HepG2 (cell line): ENCODE data around the gene LSM14B. TPM values are rescaled to one million over a fixed set of nuclear protein-coding genes. Genes with fewer than 3 reads are reported as not detected.
A peak's percentile ranks its signal among the peaks of the same experiment; 100 is the strongest.

Experiments
- AFF4 ChIP-seq: sonication (generic); formaldehyde crosslinking; IDR thresholded peaks from 2 replicates; pipeline ENCODE4 v1.4.0; 2020; ENCODE audit warnings: missing genetic modification reagents
- CENPX ChIP-seq: sonication (generic); formaldehyde crosslinking; IDR thresholded peaks from 2 replicates; pipeline ENCODE4 v1.9.0; 2021; ENCODE audit warnings: mild to moderate bottlenecking, missing genetic modification reagents, moderate library complexity
- DNMT3B ChIP-seq: conservative IDR thresholded peaks from 2 replicates; pipeline ENCODE4 v1.6.1; 2016; ENCODE audit warnings: missing biosample characterization, control low read depth
- FOXJ3 ChIP-seq: sonication (generic); formaldehyde crosslinking; IDR thresholded peaks from 2 replicates; pipeline ENCODE4 v1.4.0; 2020; ENCODE audit warnings: missing genetic modification reagents, mild to moderate bottlenecking, borderline replicate concordance
- GABPB1 ChIP-seq: IDR thresholded peaks from 2 replicates; pipeline ENCODE4 v1.6.1; 2016; ENCODE audit warnings: mild to moderate bottlenecking, missing genetic modification reagents, moderate library complexity, missing compliant biosample characterization
- KDM3A ChIP-seq: IDR thresholded peaks from 2 replicates; pipeline ENCODE4 v1.6.1; 2018; ENCODE audit warnings: low read depth, missing compliant biosample characterization
- KLF16 ChIP-seq, 2 experiments: sonication (generic) in 1 of 2; formaldehyde crosslinking in 1 of 2; IDR thresholded peaks; 2 replicates each; pipeline versions ENCODE4 v1.6.1 to v1.8.0; 2016 to 2023; ENCODE audit warnings: missing genetic modification reagents in 2 of 2, missing compliant biosample characterization in 1 of 2
- MNT ChIP-seq: fragments of 450-650 bp; IDR thresholded peaks from 2 replicates; pipeline ENCODE4 v1.6.1; 2016
- PREB ChIP-seq: sonication (generic); formaldehyde crosslinking; IDR thresholded peaks from 2 replicates; pipeline ENCODE4 v1.4.0; 2020; ENCODE audit warnings: missing genetic modification reagents
- RNF219 ChIP-seq: sonication (generic); formaldehyde crosslinking; IDR thresholded peaks from 2 replicates; pipeline ENCODE4 v1.5.0; 2020; ENCODE audit warnings: mild to moderate bottlenecking, missing genetic modification reagents
- RXRB ChIP-seq: IDR thresholded peaks from 2 replicates; pipeline ENCODE4 v1.6.1; 2016; ENCODE audit warnings: borderline replicate concordance, missing genetic modification reagents, missing compliant biosample characterization
- TARDBP ChIP-seq: sonication (generic); formaldehyde crosslinking; IDR thresholded peaks from 2 replicates; pipeline ENCODE4 v1.8.0; 2022; ENCODE audit warnings: mild to moderate bottlenecking, missing genetic modification reagents
- TCF7L2 ChIP-seq: IDR thresholded peaks from 2 replicates; pipeline ENCODE4 v1.6.1; 2011; ENCODE audit warnings: mild to moderate bottlenecking, low read depth, low read length, moderate library complexity
- TGIF2 ChIP-seq: IDR thresholded peaks from 2 replicates; pipeline ENCODE4 v1.6.1; 2016; ENCODE audit warnings: control low read depth, missing compliant biosample characterization
- TP53 ChIP-seq: sonication (generic); formaldehyde crosslinking; conservative IDR thresholded peaks from 2 replicates; pipeline ENCODE4 v1.4.0; 2020; ENCODE audit warnings: missing genetic modification reagents
- ZBED4 ChIP-seq: sonication (generic); formaldehyde crosslinking; IDR thresholded peaks from 2 replicates; pipeline ENCODE4 v1.4.0; 2020; ENCODE audit warnings: missing genetic modification reagents, borderline replicate concordance
- polyA plus RNA-seq, 8 experiments: library from polyadenylated mRNA; depleted of rRNA in 3 of 8; stranded (reverse) in 7 of 8; unstranded in 1 of 8; fragments of >200 nt; fragmentation: Illumina TruSeq in 4 of 8; extraction: Trizol in 4 of 8; gene quantifications; 2 replicates each; pipeline versions ENCODE4 v1.2.1 to v1.2.3, GENCODE V29; 2011 to 2016; ENCODE audit warnings: low read depth in 4 of 8, missing spikeins in 1 of 8, mixed read lengths in 1 of 8; ENCODE audit not compliant: insufficient read depth in 1 of 8
- total RNA-seq, 5 experiments: library from RNA; depleted of rRNA; stranded (reverse); fragments of >200 nt; fragmentation: Illumina TruSeq; extraction: Trizol; gene quantifications; 2 replicates each; pipeline ENCODE4 v1.2.3, GENCODE V29; 2016; ENCODE audit warnings: low read depth in 1 of 5

LSM14B gene
- total and polyA plus RNA-seq, 2 of the 13 experiments (the other 11 are each of a cell fraction or from before 2014, with no cell fraction given) = 43.3 to 79.2 TPM

GRCh38 chr20:62143957-62144825 is 21.9 kb downstream of the LSM14B start (continued):
- TF ChIP-seq TCF7L2 (no peak), RXRB (CRISPR knock-in tag) (no peak), ZBED4 (no peak; the same call in 1 of the 2 replicates), FOXJ3 (no peak), MNT (no peak), KLF16 (CRISPR knock-in tag; IDR thresholded peaks at IDR 0.05) (no peak), DNMT3B (no peak), TGIF2 (CRISPR knock-in tag) (peak; percentile 86; the same call in 1 of the 2 replicates), RNF219 (CRISPR knock-in tag) (no peak), TARDBP (CRISPR knock-in tag) (no peak), TP53 (CRISPR knock-in tag) (no peak), CENPX (no peak), GABPB1 (CRISPR knock-in tag) (peak; percentile 74; the same call in 1 of the 2 replicates), PREB (CRISPR knock-in tag) (no peak), AFF4 (CRISPR knock-in tag) (0 out of 2 replicates have a peak, but pooled peaks have one; percentile 42), KDM3A (CRISPR knock-in tag) (no peak)
